ENCODE measurements around the gene KRTAP9-8. TPM values are rescaled to one million over a fixed set of nuclear protein-coding genes. Genes with fewer than 3 reads are reported as not detected.
A peak's percentile ranks its signal among the peaks of the same experiment; 100 is the strongest.
"Not testable (repeated sequence)": the region's sequence is repeated elsewhere in the genome, so short reads cannot be mapped to it uniquely, and the experiment has no call there.

KRTAP9-8 gene
- total and polyA plus RNA-seq, 2 of the 13 experiments (the other 11 are each of a cell fraction or from before 2014, with no cell fraction given) = not detected

DNA sequence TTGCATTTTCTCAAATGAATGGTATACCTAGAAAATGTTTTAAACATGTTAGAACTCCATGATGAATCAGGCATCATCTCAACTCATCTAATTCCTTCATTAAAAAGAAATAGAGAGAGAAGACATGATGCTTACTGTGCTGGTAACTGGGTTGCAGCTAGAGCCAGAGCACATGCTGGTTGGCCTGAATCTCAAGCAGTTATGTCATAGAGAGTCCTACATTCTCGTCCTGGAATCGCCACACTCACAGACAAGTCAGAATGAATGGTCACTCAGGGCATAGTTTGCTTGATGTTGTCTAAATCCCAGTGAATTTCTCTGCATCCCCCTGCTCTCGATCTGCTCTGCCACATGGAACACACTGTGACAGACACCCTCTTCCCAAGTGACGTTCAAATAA is 683 bp upstream of the KRTAP9-8 start:
- H3K27ac ChIP-seq (ENCODE audit: extremely low read length, insufficient read depth, low read length); FAIRE-seq; H4K20me1 ChIP-seq (ENCODE audit: insufficient read depth, low read length); H2AFZ ChIP-seq (ENCODE audit: low read length); DNase-seq (ENCODE audit: low spot score); POLR2A ChIA-PET; H3K4me2 ChIP-seq (ENCODE audit: low read depth, low read length); H3K9ac ChIP-seq (ENCODE audit: insufficient read depth, low read depth, low read length); H3K9me3 ChIP-seq (ENCODE audit: low read length); in situ Hi-C loops (cut with HindIII; ENCODE audit: extremely low pct_ligation_motif_present, low pct_unique_long_range_greater_than_20kb); H3K4me3 ChIP-seq (replicated peaks in 1 of 3; ENCODE audit: insufficient read depth in 1 of 3, low read depth in 2 of 3, low read length in 3 of 3); H3K27me3 ChIP-seq (ENCODE audit: control insufficient read depth in 1 of 2, insufficient read depth in 2 of 2, low read length in 2 of 2); H3K4me1 ChIP-seq (ENCODE audit: insufficient read depth, low read length); CTCF ChIA-PET (ENCODE audit: low intra/inter-chr PET ratio, low total read pairs); ATAC-seq; intact Hi-C loops (cut with micrococcal nuclease; ENCODE audit: unreplicated experiment); BruUV-seq (replicated peaks); H3K36me3 ChIP-seq (replicated peaks in 1 of 2; ENCODE audit: control insufficient read depth in 1 of 2, insufficient read depth in 2 of 2, low read length in 2 of 2); H3K79me2 ChIP-seq (ENCODE audit: insufficient read depth, low read length): not testable (repeated sequence)
- WGBS (ENCODE audit: low lambda C conversion rate) = 0% methylated on average over 4 of the region's 4 CpGs

DNA sequence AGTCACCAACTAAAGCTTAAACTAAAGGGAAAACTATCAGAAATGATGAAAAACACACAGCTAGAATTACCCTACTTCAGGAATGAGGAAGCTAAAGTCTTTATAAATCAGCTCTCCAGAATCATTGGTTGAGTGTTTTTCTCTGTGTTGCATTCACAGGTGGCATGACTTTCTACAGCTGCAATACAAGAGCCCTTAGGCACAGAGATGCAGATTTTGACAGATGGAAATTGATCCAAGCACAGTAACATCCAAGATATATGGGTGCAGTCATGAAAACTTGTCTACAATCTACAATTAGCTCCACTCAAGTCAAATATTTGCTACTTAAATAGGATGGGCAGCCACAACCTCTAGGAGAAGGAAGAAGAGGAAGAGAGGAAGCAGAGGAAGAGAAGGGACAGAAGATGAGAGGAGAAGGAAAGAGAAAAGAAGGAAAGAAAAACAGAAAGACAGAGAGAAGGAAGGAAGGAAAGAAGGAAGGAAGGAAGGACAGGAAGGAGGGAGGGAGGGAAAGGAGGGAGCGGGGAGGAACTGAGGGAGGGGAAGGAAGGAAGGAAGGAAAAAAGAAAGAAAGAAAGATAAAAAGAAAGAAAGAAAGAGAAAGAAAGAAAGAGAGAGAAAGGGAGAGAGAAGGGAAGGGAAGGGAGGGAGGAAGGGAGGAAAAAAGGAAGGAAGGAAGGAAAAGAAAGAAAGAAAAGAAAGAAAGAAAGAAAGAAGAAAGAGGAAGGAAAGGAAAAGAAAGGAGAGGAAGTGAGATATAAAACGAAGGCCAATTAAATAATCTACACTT is 9.4 kb downstream of the KRTAP9-8 start:
- POLR2A ChIA-PET; H3K4me3 ChIP-seq (replicated peaks in 1 of 3; ENCODE audit: insufficient read depth in 1 of 3, low read depth in 2 of 3, low read length in 3 of 3); H3K9me3 ChIP-seq (ENCODE audit: low read length); H4K20me1 ChIP-seq (ENCODE audit: insufficient read depth, low read length); CTCF ChIA-PET (ENCODE audit: low intra/inter-chr PET ratio, low total read pairs); DNase-seq (ENCODE audit: low spot score); H3K79me2 ChIP-seq (ENCODE audit: insufficient read depth, low read length); H2AFZ ChIP-seq (ENCODE audit: low read length); H3K36me3 ChIP-seq (replicated peaks in 1 of 2; ENCODE audit: control insufficient read depth in 1 of 2, insufficient read depth in 2 of 2, low read length in 2 of 2); FAIRE-seq; intact Hi-C loops (cut with micrococcal nuclease; ENCODE audit: unreplicated experiment); H3K4me1 ChIP-seq (ENCODE audit: insufficient read depth, low read length); H3K4me2 ChIP-seq (ENCODE audit: low read depth, low read length); H3K9ac ChIP-seq (ENCODE audit: insufficient read depth, low read depth, low read length); in situ Hi-C loops (cut with HindIII; ENCODE audit: extremely low pct_ligation_motif_present, low pct_unique_long_range_greater_than_20kb); H3K27ac ChIP-seq (ENCODE audit: extremely low read length, insufficient read depth, low read length); H3K27me3 ChIP-seq (ENCODE audit: control insufficient read depth in 1 of 2, insufficient read depth in 2 of 2, low read length in 2 of 2); ATAC-seq; BruUV-seq (replicated peaks); TF ChIP-seq ATF7 (CRISPR knock-in tag; IDR thresholded peaks at IDR 0.05): not testable (repeated sequence)
- under 1% methylated on average over 2 of the region's 2 CpGs for WGBS (ENCODE audit: low lambda C conversion rate)
- 0 out of 2 replicates have a peak, but pooled peaks have one; percentile 2 for TF ChIP-seq ATF7 (IDR thresholded peaks at IDR 0.05)

DNA sequence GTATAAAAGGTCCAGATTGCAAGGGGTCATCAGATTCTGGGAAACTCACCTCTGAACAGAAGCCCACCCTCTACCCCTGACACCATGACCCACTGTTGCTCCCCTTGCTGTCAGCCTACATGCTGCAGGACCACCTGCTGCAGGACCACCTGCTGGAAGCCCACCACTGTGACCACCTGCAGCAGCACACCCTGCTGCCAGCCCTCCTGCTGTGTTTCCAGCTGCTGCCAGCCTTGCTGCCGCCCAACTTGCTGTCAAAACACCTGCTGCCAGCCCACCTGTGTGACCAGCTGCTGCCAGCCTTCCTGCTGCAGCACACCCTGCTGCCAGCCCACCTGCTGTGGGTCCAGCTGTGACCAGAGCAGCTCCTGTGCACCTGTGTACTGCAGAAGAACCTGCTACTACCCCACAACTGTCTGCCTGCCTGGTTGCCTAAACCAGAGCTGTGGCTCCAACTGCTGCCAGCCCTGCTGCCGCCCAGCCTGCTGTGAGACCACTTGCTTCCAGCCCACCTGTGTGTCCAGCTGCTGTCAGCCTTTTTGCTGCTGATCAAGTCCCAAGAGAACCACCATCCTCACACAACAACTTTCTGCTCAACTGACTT is 11.9 kb downstream of the KRTAP9-8 start, which contains the start of gene KRTAP9-4:
Gene KRTAP9-4, plus strand, starts transcription at position 51 of the 604 bp plus-strand sequence. Its CDS starts 34 bp downstream, at position 85.
- H3K4me2 ChIP-seq (ENCODE audit: low read depth, low read length); H3K79me2 ChIP-seq (ENCODE audit: insufficient read depth, low read length); H3K4me1 ChIP-seq (ENCODE audit: insufficient read depth, low read length); H4K20me1 ChIP-seq (ENCODE audit: insufficient read depth, low read length); in situ Hi-C loops (cut with HindIII; ENCODE audit: extremely low pct_ligation_motif_present, low pct_unique_long_range_greater_than_20kb); BruUV-seq (replicated peaks); H2AFZ ChIP-seq (ENCODE audit: low read length); POLR2A ChIA-PET; intact Hi-C loops (cut with micrococcal nuclease; ENCODE audit: unreplicated experiment); FAIRE-seq; H3K27ac ChIP-seq (ENCODE audit: extremely low read length, insufficient read depth, low read length); H3K36me3 ChIP-seq (replicated peaks in 1 of 2; ENCODE audit: control insufficient read depth in 1 of 2, insufficient read depth in 2 of 2, low read length in 2 of 2); H3K4me3 ChIP-seq (replicated peaks in 1 of 3; ENCODE audit: insufficient read depth in 1 of 3, low read depth in 2 of 3, low read length in 3 of 3); H3K9ac ChIP-seq (ENCODE audit: insufficient read depth, low read depth, low read length); ATAC-seq; CTCF ChIA-PET (ENCODE audit: low intra/inter-chr PET ratio, low total read pairs); DNase-seq (ENCODE audit: low spot score); H3K9me3 ChIP-seq (ENCODE audit: low read length): not testable (repeated sequence)
- peaks cover 0 to 11% of the 10 kb centered on the region in 2 experiments; a peak in 3 of 5 replicates for H3K27me3 ChIP-seq (ENCODE audit: control insufficient read depth in 1 of 2, insufficient read depth in 2 of 2, low read length in 2 of 2)
- WGBS (ENCODE audit: low lambda C conversion rate) = 0% methylated on average over 1 of the region's 2 CpGs
